ENCODE measurements around the gene ACAP1. TPM values are rescaled to one million over a fixed set of nuclear protein-coding genes. Genes with fewer than 3 reads are reported as not detected.

The ACAP1 gene
- polyA plus RNA-seq, 5 donors = 5.5 to 9.9 (median 7.5) TPM

DNA sequence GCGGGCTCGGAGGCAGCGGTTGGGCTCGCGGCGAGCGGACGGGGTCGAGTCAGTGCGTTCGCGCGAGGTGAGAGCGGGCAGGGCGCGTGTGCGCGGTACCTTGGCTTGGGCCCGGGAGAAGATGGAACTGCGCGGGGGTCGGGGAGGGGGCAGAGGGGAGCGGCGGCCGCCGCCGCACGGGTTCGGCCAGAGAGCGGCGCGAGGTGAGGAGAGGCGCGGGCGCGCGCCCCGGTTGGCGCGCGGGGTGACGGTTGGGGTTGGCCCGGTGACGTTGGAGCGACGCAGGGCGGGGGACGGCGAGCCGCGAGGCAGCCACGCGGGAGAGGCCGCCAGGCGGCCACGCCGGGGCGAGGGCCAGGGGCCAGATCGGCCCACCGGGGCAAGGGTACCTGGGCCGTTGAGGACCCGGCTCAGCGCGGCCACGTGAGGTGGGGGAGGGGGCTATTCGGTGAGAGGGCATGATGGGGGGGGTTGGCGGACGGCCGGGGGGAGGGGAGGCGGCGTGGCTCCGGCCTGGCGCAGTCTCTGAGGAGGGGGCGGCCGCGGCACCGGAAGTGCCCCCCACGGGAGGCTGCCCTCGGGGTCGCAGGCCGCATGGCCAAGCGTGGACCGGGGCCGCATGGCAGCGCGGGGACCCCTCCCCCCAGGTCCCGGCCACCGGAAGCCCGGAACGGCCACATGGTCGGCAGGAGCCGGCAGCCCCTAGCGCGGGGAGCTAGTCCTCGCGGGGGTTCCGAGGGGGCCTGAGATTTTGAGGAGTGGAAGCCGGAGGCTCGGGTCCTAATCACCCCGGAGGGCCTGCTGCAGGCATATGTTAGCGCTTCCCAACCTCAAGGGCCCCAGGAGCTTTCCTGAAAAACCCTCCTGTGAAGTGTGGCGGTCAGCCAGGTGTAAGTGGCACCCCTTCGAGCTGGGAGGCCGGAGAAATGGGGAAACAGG is 28.4 kb upstream of the ACAP1 start:
- peak; percentile 15 to 25 for DNase-seq

DNA sequence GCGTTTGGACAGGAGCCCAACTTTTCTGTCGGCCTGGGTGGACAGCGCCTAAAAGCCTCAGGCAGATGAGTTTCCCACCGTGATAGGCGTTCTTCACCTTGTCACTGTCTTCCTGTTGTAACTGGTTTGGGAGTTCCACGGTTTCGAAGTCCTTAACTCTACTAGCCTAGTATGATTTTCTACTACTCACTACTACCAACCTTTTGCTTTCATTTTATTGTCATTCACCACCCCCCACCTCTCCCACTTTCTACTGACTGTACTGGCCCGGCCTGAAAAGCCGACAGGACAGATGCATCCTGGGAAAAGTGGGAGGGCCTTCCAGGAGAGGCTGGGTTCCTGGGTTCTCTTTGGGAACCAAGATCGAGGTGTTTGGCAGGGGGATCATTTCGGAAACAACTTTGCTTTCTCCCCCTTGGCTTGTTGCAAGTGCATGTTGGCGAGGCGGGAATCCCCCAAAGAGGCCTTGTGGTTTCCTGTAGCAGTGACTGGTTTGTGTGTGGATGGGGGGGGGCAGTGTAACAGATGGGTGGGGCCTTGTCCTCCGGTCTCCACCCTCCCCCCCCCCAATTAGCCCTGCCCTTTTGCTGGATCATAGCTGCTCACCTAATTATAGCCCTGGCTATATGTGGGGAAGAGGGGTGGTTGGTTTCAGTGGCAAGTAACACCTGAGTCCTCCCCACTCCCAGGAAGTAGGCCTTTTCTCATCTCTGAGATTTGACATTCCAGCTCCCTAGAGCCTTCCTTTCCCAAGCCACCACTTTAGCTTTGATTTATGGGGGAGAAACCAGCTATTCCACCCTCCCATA is 27.5 kb upstream of the ACAP1 start:
- peak; percentile 56 to 63 for DNase-seq

DNA sequence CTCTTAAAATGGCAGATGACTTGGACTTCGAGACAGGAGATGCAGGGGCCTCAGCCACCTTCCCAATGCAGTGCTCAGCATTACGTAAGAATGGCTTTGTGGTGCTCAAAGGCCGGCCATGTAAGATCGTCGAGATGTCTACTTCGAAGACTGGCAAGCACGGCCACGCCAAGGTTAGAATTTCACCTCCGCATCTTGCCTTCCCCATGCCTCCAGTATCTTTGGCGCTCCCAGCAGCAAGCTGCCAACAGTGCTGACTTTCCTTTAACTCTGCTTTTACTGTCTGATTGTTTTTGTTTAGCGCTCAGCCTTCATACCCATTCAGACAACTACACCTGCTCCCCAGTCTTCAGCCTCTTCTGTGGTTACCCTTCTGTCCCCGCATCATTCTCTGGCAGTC is 26.7 kb upstream of the ACAP1 start:
- no peak for DNase-seq

DNA sequence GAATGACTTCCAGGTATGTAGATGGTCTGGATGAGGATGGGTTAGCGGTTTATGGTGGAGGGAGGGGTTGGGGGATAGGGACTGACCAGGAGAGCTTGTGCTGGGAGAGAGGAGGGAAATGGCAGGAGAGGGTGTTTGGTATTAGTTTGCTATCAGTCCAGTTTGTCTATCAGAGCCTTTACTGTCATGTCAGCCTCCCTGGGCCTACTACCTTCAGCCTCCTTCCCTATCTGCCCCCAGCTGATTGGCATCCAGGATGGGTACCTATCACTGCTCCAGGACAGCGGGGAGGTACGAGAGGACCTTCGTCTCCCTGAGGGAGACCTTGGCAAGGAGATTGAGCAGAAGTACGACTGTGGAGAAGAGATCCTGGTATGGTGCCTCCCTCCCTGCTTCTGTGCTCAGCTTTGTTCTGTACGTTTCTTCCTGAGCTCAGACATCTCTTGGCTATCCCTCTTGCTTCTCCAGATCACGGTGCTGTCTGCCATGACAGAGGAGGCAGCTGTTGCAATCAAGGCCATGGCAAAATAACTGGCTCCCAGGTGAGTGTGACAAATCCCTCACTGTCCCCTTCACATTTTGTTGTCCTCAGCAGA is 25.1 kb upstream of the ACAP1 start:
- DNase-seq = no peak

DNA sequence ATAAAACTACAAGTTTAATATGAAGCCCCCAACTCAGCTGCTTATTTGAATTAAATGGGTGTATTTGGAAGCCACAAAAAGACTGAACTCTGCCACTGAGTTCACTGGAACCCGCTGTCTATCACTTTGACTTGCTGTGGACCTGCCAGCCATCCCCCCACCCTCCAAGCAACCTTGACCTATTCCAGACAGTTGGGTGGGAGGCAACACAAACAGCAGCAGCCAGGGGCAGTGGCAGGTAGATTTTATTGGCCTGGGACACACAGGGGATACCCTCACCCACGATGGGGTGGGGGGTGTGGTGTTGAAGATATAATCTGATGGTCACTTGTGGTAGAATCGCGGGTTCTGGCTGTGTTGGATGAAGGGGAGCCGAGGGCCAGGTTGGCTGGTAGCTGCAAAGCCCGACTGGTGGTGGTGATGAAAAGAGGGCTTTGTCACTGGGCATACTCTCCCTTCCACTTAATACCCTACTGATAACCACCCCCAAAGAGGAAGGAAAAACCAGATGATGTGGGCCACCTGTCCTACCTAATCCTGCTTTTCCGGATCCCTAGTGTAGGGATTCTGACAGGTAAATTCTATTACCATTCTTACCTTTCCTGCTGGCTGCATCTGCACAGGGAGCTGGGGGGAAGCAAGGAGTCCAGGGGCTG is 23.8 kb upstream of the ACAP1 start:
- no peak for DNase-seq

DNA sequence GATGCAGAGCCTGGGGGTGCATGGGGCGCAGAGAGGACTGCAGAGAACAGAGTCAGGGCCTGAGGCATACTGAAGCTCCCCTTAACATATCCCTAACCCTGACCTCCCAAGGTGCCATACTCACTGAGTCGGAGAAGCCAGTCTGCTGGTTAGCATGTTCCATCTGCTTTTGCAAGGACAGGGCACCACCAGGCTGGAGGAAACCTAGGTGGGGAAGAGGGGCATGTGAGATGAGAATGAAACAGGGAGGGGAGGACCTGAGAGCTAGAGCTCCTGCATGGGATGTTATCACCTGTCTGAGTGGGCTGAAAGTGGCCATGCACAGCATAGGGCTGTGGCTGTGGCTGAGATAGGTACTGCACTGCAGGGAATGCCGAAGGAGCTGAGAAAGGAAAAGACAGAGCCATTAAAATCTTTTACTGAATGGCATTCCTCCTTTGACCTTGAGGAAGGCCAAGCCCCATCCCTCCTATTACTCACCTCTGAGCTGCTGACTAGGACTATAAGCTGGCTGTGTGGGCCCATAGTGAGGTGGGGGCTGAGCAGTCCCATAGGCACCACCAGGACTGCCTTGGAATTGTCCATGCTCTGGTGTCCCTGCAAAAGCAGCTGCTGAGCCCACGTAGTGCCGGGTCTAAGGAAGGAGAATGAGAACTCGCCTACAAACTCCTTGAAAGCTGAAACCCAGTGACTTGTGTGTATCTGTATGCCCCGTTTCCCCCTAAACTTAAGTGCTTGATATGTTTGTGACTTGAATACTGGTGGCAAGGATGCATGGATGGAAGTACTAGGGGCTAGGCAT is 23.0 kb upstream of the ACAP1 start:
- DNase-seq = no peak

DNA sequence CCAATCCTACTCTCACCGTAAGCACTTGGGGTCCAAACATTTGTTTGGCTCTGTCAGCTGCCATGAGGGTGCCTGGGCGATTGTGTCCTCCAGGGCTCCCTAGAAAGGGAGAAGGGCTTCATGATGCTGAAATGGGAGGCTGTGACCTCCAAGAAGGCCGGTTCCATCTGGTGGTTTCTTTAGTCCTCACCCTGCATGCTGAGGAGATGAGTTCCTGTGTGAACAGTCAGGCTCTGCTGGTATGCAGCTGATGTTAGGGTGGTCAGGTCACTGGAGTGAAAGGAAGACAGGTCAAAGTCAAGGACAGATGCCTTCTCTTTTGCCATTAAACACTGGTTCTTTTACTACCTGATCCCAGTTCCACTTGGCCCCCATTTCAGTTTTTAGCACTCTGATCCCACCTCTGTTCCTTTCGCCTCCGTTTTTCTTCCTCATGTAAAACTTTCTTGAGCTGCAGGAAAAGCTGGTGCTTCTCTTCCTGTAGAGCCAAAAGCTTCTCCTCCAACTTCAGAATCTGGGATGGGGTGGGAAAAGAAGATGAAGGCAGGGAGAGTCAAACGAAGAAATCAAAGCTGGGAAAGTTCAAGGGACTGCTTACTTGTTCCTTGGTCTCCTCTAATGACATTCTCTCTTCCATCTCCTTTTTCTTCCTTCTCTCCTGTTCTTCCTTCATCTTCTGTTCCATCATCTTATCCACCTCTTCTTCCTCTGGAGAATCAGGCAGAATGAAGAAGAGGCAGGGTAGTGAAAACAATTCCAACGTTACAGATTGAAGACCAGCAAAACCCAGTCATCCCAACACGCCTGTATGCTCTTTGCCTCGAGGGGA is 22.2 kb upstream of the ACAP1 start:
- DNase-seq = no peak

DNA sequence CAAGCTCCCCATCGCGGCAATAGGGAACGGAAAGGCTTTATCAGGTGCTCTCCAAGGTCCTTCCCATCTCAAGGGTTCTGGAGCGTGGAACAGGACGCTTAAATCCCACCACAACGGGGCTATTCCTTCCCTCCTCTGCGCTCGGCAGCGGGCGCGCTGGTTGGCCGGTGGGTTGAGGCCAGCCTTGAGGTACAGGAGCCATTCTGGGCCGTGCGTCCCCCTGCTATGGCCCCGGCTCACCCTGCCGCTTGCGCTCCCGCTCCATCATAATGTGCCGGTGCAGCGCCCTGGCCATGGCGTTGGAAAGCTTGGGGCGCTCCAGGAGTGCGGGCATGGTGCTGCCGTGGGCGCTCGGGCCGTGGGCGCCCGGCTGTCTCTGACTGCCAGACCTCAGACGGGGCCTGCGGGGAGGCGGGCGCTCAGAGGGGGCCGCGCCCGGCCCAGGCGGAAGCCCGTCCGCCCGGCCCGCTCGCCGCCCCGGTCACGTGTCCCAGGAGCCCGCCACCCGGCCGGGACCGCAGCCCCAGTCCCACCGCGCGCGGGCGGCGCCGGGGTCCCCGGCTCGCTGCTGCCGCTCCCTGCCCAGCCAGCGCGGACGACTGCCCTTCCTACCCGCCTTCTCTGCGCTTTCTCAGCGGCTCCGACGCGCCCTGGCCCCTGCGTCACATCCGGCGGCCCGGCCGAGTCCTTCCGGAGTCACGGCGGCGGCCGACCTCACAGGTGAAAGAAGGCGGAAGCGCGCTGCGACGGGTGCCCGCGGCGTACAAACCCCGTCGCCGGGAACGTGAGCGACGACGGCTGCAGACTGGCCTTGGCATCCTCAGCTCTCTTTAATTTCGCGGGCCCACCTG is 21.4 kb upstream of the ACAP1 start, which contains the start of gene GPS2:
Gene GPS2 (minus strand): TSS at position 642 of the 851 bp plus-strand sequence. CDS start 308 bp downstream, at position 334.
- peak; percentile 83 to 85 for DNase-seq

DNA sequence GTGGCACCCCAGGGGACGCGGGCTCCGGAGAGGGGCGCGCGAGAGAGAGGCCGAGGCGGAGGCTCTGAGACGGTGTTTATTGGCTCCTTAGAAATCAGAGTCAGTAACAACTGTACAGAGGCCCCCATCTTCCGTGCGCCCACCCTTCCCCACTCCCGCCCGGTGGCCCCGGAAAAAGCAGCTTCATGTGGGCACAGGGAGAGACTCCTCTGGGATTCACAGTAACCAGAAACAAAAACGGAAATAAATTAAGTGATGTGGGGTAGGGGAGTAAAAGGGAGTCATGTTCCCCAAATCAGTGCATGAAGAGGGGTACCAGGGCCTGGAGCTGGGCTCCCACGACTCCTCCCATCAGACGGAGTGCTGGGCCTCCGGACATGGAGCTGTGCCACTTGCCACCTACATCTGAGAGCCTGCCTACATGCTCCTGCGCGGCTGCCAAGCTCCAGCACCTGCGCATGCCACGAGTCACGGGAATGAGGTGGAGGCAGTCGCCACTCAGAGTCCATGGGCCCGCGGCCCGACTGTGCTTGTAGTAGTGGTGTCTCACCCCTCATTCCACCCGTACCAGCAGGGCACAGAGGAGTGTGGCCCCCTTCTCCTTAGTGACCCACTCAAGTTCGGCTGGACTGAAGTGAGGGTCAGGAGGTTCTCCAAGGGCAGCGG is 20.6 kb upstream of the ACAP1 start:
- DNase-seq = no peak

DNA sequence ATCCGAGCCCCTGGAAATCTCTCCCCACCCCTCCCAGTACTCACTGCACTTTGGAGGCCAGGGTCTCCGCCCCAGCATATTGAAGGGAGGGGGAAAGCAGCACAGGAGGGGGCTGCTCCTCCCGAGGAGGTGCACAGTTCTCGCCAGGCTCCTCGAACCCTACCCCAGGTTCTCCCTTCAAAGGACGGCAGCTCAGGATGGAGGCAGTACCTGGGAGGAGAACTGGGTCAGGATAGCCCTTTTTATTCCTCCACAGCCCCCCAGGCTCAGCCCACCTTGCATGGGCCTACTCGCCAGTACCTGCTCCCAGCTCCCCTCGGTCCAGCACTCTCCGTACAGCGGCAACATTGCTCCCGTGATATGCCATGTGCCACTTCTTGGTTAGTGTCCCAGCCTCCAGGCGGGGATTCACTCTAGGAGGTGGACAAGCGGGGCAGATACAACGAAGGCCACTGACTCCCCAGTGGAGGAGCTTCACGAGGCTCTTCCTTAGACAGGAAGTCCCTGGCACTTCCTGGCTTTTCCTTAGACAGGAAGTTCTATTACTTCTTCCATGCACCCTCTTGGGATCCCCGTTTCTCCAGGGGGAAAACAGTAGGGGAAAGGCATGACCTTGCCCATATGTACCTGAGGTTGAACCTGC is 19.0 kb upstream of the ACAP1 start:
- DNase-seq = no peak

DNA sequence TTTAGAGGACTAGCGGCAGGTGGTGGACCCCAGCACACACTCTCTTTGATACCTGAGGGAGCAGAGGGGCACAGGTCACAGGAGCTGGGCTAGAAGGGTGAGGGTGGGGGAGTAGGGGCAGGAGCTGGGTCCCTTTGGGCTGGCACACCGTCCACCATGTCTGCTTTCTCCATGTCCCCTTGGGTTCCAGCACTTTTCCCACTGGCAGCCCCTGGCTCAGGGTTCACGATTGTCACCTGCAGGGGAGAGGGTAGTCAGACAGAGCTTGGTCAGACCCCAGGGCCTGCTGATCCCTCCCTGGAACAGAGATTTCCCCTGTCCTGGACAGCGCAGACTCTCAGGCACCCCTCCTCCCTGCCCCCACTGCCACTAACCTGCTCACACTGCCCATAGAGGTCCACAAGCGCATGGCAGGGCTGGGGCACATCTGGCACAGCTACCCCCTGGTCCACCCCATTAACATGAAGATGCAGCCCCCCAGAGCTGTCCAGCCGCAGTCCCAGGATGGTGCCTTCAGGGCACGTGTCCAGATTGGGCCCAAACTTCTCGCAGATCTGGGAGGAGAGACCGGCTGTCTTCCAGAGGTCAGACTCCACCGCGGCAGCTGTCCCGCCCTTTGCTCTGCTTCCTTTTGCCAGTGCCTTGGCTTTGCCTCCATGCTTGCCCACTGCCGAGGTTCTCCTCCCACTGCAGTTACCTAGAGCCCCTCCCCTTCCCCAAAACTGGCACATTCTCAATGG is 18.0 kb upstream of the ACAP1 start:
- no peak for DNase-seq

DNA sequence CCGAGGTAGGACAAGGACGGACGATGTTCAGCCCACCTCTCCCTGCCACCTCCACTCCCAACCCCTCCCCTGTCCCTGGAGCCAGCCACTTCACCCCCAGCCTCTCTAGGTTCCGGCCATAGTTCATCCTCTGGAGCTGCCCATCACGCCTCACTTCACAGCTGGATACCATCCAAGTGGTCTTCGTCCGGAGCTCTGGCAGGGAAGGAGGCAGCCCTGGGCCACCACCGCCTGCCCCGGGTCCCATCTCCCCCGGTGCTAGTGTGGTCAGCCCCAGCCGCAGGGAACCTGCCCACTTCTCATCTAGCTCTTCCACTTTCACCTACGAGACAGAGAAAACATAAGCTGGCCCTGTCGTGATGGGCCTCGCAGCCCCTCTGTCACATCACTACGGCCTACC is 14.9 kb upstream of the ACAP1 start:
- DNase-seq = no peak

DNA sequence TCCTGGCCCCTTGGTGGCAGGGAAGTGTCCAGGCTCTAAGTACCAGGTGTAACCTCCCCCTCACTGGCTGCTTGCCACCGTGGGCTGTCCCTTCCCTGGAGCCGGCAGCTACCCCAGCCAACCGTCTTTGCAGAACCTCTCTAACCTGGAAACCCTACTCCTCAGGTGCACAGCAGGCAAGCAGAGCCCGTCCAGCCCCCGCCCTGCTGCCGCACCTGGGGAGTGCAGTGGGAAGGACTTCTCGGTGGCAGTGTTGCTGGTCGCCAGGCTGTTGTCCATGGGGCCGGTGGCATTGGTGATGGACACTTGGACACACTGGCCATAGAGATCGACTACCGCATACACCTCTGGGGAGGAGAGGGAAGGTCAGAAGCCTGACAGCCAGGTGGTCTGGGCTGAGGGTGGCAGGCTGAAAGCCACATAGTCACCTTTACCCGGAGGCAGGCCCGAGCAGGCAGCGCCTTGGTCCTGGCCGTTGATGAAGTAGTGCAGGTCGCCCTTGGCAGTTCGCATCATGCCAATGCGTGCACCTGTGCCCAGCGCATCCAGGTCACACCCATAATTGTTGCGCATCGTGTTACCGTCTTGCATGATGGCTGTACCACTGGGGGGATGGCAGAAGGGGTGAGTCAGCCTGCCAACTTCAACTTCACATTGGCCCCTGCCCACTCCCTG is 13.7 kb upstream of the ACAP1 start:
- no peak for DNase-seq

DNA sequence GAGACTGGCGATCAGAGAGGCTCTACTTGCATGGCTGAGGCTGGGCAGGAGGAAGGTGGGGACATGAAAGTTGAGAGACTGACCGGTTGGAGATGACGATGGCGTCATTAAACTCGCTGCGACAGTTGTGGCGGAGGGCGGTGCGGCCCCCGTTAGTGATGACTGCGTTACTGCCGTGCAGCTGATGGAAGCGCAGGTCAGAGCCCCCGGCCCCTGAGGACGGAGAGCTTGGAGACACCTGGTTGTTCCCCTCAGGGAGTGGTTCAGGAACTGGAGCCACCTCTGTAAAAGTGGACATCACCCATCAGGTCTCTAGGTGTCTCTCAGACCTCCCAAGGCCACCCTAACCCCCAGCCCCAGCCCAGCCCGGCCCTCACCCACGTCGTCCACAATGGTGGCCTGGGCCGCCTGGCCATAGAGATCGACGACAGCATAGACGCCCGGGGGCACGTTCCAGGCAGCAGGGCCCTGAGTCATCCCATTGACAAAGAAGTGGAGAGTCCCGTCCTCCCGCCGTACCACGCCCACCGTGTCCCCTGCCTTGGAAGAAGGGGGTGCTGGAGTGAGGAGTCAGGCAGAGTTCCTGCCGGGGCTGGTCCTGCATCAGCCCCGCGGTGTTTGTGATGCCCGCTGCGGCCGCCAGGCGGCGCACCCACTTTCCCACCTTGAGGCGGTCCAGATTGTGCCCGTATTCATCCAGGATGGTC is 12.4 kb upstream of the ACAP1 start:
- DNase-seq = no peak

DNA sequence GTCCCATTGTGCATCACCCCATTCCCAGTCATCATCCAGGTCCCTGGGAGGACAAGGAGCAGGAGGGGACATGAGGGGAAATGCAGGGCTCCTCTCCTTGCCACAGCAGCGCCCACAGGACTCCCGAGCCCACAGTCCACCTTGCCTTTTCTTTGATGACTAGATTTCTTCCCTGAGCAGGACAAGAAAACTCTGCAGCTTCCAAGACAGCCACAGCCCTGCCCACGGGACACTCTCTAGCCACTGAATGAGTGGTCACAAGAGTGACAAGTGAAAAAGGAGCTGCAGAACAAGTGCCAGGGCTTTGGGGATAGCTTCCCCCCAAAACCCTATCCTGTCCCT is 11.9 kb upstream of the ACAP1 start:
- no peak for DNase-seq

DNA sequence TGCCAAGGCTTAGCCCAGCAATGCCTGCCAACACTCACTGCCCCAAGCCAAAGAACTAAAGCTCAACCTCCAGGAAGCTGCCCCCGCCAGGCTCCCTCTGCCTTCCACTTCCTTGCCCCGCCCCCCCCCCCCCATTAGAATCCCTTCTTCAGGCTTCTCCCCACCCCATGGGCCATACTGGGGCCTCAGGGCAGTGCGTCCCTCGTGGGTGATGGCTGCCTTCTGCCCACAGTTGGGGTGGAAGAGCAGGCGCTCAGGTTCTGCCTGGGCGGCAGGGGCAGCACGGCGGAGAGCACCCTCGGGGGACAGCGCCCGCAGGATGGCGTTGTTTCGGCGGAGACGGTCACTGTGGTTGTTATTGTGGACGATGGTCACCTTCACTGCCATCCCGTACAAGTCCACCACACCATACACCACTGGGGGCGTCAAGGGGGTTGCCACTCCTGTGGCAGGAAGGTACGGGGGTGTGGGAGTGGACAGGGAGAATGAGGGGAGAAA is 11.2 kb upstream of the ACAP1 start:
- no peak for DNase-seq
